Activated naive CD4-positive, alpha-beta T cell treated with Interleukin-2 at 50 U/mL for 16 hours (primary cell): ENCODE data around the gene KANSL3.
"Not testable (repeated sequence)": the region's sequence is repeated elsewhere in the genome, so short reads cannot be mapped to it uniquely, and the experiment has no call there.

Source experiments
- DNase-seq: peaks from one replicate; pipeline ENCODE4 v3.0.0-alpha.2; 2020

KANSL3 gene

GRCh38 chr2:96602330-96602823 is 35.7 kb downstream of the KANSL3 start:
- no peak for DNase-seq

- no peak for DNase-seq
These were observed 36.5 kb downstream of the KANSL3 start for GRCh38 chr2:96601382-96602292.

- DNase-seq = no peak
These were observed 38.2 kb downstream of the KANSL3 start for GRCh38 chr2:96599941-96600340.

- no peak for DNase-seq
These were observed 41.5 kb downstream of the KANSL3 start for GRCh38 chr2:96596596-96596995.

DNA sequence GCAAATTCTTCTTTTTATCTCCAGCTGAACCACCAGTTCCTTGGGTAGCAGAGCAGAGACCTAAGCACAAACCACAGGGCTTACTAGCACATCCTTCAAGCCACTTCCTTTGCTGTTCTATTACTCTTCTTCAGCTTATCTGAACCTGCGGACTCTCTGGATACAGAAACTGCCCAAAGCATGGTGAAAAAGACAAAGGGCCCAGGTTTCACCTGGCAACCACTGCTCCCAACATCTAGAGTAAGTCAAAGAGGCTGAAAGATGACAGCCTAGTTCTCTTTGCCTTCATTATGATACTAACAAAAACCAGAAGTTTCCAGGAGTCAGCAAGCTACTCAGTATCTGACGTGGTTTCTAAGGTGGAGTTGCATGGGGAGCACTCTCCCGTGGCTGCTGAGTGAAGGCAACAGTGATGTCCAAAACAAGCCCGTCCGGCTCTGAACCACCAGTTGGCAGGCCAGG is 43.4 kb downstream of the KANSL3 start:
- DNase-seq = no peak

GRCh38 chr2:96594282-96594681 is 43.8 kb downstream of the KANSL3 start:
- DNase-seq = no peak

GRCh38 chr2:96591494-96591893 is 46.6 kb downstream of the KANSL3 start:
- no peak for DNase-seq

DNA sequence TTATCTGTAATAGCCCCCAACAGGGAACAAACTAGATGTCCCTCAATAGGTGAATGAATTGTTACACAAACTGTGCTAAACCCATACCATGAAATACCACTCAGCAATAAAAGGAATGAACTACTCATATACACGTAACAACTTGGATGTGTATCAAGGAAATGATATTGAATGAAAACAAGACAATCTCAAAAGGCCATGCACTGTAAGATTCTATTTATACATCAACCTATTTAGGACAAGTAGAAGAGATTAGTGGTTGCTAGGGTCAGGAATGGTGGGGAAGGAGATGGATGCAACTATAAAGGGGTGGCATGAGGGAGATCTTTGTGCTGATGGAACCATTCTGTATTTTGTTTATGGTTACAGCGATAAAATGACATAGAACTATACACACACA is 47.1 kb downstream of the KANSL3 start:
- no peak for DNase-seq

- DNase-seq = no peak
These were observed 50.3 kb downstream of the KANSL3 start for GRCh38 chr2:96587843-96588242.

DNA sequence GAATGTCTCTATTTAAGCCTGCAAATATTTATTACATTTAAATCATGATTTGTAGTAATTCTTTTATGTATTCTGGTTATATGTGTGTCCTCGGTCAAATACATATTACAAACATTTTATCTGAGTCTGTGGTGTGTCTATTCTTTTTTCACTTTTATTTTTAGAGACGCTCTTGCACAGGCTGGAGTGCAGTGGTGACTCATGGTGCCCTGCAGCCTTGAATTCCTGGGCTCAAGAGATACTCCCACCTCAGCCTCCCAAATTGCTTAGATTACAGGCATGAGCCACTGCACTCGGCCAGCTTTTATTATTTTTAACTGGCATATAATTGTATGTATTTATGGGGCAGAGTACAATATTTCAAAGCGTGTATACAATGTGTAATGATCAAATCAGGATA is 54.1 kb downstream of the KANSL3 start:
- DNase-seq = no peak

DNA sequence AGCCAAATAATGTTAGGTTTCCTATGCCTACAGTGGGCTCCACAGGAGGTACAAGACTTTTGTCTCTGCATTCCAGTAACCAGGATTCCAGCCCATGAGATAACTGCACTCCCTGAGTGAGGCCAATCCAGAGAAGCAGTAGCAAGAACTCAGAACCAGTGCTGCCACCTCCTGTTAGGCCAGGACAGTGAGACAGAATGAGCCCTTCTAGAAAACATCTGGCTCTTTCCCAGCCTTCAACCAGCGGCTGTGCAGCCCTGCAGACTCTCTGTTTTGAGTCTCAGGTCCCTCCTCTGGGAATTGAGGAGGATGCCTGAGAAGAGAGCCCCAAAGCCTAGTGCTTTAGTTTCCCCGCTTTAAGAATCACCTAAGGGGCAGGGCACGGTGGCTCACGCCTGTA is 57.3 kb downstream of the KANSL3 start:
- DNase-seq = no peak

GRCh38 chr2:96579422-96579821 is 58.7 kb downstream of the KANSL3 start:
- DNase-seq = no peak

DNA sequence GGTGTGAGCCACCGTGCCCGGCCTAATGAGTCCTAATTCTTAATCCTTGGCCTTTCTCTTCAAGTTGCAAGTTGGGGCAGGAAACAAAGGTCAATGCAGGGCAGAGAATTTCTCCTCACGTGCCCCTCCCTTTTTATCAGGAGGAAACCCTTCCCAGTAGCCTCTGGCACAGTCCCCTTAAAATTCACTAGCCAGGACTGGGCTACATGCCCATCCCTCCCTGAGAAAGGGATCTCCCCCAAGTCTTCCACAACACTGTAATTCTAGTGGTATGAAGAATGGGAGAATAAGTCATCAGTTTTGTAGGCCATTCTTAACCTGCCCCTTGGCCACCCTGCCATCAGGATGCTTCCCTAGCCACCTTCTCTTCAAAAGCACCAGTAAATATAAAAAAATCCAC is 59.4 kb downstream of the KANSL3 start:
- no peak for DNase-seq

DNA sequence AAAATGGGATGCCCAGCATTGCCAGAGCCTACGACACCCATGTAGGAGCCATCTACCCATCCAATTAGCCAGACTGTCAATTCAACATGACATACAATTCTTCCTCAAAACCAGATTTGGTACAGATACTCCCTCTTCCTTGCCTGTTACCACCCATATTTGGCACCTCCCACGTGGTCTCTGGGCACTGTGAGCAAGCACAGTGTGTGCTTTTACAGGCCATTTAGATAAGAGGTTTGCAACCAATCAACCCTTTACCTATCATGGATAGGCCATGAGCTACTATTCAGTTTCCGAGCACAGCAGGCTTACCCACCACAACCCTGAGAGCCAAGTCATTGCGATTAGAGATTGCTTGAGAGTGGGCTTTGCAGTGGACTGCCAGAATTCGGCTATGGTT is 60.6 kb downstream of the KANSL3 start:
- DNase-seq = no peak

DNA sequence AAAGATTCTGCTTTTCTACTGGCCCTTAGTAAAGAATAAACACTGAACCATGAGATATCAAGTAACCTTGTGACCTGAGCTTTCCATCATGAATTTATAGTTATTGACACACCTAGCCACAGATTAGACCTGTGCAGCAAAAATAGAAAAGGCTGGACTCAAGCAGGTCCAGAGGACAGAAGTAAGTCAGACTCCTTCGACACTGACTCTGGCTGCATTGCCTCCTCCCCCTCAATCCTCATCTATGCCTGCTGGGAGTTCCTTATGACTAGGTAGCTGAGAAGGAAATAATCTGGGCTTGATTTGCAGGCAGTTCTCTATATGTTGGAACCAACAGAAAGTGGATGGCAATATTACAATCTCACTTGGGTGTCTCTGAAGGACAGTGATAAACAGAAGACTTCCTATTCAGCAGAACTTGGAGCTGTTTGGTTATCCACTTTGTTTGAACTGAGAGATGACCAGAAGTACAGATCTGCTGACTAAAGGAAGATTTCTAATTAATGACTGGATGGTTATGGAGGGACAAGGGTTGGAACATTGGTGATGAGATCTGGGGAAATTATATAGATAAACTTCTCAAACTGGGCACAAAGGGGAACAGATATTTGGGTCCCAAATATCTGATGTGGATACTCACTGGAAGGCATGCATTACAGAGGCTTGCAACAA is 62.2 kb downstream of the KANSL3 start:
- DNase-seq = no peak

GRCh38 chr2:96574364-96574763 is 63.7 kb downstream of the KANSL3 start:
- no peak for DNase-seq

DNA sequence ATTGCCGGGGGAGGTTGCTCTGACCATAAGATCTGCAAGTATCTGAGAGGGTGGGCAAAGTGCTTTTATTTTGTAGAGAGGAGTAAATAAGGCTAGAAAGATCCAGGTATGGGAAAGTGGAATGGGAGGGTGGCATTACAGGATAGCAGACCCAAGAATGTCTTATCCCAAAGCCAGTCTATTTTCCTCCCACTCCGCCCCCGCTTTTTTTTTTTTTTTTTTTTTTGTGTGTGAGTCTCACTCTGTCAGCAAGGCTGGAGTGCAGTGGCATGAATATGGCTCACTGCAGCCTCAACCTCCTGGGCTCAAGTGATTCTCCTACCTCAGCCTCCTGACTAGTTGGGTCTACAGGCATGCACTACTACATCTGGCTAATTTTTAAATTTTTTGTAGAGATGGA is 70.0 kb downstream of the KANSL3 start:
- DNase-seq = no peak

DNA sequence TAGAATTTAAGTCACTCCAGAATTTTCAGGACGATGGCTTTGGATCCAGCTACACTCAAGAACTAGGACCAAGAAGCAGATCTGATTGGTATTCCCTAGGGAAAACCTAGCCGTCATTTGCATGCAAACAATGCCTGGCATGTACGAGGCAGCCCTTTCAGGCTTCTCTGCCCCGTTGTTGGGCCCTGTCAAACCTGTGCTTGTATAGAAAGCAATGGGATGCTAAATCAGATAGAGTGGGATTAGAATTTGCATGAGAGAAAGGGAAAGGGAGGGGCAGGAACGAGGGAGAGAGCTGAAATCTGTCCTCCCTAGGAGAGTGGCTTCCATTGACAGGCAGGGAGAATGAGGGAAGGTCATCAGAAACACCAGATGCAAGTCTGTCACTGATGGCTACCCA is 73.0 kb downstream of the KANSL3 start:
- DNase-seq = no peak

DNA sequence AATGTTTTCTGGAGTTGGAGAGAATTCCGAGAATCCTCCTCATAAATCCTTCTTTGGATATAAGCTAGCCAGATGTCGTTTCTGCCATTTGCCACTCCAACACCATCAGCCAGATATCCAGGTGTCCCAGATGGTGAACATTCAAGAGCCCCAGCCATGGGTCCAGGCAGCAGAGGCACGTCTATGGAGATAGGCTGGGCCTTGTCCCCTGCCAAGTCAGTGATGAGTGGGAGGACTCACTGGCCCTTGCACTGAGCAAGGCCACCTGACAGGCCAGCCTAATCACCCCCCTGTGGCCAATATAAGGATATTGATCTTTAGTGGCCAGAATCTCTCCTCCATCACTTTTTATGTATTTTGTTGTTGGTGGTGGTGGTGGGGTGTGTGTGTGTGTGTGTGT is 73.5 kb downstream of the KANSL3 start:
- DNase-seq = no peak

DNA sequence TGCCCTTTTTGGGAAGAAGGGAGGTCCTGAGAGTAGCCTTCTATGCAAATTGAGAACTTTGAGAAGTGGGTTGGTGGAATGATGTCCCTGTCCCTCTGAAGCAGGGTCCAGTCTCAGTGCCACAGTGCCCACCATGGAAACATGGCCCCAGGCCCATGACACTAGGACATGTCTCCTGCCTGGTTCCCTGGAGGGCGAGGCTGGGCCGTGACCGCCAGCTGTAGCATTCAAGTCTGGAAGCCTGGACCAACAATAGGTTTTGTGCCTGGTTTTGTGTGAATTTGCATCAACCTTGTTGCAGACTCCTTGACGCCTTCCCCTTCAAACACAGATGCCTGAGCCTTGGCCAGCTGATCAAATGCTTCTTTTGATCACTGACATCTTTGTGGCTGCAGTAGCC is 74.1 kb downstream of the KANSL3 start:
- no peak for DNase-seq

GRCh38 chr2:96558485-96558884 is 79.6 kb downstream of the KANSL3 start:
- no peak for DNase-seq

GRCh38 chr2:96558061-96558460 is 80.1 kb downstream of the KANSL3 start:
- DNase-seq = no peak

GRCh38 chr2:96557421-96557820 is 80.7 kb downstream of the KANSL3 start:
- not testable (repeated sequence) for DNase-seq
